Prostate gland (tissue), 2 donors: Measurements from ENCODE around the gene LRRTM3.

Experiments used
- POLR2A ChIP-seq: fragments of 450-650 bp; IDR thresholded peaks from one replicate; pipeline ENCODE4 v1.6.1; 2016; ENCODE audit warnings: antibody characterized with exemption, mild to moderate bottlenecking
- POLR2AphosphoS5 ChIP-seq: sonication (generic); formaldehyde crosslinking; IDR thresholded peaks from one replicate; pipeline ENCODE4 v1.6.1; 2017; ENCODE audit warnings: antibody characterized with exemption
- TF ChIP-seq, protein P1 (sequence below), 4 experiments: fragments of 200-600 bp in 2 of 4; fragments of 450-650 bp in 2 of 4; sonication (generic) in 2 of 4; IDR thresholded peaks; 1 replicate in 3 of 4; 2 replicates in 1 of 4; pipeline ENCODE4 v1.5.1; 2016 to 2019; ENCODE audit warnings: antibody characterized with exemption in 4 of 4, mild to moderate bottlenecking in 2 of 4, moderate library complexity in 2 of 4

- TF ChIP-seq, protein P1, sequence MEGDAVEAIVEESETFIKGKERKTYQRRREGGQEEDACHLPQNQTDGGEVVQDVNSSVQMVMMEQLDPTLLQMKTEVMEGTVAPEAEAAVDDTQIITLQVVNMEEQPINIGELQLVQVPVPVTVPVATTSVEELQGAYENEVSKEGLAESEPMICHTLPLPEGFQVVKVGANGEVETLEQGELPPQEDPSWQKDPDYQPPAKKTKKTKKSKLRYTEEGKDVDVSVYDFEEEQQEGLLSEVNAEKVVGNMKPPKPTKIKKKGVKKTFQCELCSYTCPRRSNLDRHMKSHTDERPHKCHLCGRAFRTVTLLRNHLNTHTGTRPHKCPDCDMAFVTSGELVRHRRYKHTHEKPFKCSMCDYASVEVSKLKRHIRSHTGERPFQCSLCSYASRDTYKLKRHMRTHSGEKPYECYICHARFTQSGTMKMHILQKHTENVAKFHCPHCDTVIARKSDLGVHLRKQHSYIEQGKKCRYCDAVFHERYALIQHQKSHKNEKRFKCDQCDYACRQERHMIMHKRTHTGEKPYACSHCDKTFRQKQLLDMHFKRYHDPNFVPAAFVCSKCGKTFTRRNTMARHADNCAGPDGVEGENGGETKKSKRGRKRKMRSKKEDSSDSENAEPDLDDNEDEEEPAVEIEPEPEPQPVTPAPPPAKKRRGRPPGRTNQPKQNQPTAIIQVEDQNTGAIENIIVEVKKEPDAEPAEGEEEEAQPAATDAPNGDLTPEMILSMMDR (IDR thresholded peaks at IDR 0.05) = no peak
- TF ChIP-seq POLR2A (no peak), POLR2AphosphoS5 (no peak)
Observed at GRCh38 chr10:67119651-67120050, 193.8 kb downstream of the LRRTM3 start.
